ENCODE results near the gene TNS2.
"Not testable (repeated sequence)": the region's sequence is repeated elsewhere in the genome, so short reads cannot be mapped to it uniquely, and the experiment has no call there.

TNS2 gene

DNA sequence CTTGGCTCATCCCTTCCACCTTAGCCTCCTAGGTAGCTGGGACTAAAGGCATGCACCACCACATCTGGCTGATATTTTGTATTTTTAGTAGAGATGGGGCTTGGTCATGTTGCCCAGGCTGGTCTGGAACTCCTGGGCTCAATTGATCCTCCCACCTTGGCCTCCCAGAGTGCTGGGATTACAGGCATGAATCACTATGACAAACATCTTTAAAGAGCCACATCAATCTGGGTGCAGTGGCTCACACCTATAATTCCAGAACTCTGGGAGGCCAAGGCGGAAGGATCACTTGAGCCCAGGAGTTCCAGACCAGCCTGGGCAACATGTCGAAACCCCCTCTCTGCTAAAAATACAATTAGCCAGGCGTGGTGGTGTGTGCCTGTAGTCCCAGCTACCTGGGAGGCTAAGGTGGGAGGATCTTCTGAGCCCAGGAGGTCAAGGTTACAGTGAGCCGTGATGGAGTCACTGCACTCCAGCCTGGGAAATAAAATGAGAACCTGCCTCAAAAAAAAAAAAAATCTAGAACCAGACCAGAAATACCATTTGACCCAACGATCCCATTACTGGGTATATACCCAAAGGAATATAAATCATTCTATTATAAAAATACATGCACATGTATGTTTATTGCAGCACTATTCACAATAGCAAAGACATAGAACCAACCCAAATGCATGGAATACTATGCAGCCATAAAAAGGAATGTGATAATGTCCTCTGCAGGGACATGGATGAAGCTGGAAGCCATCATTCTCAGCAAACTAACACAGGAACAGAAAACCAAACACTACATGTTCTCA lies 45.1 kb downstream of the TNS2 start:
- DNase-seq: not testable (repeated sequence)

DNA sequence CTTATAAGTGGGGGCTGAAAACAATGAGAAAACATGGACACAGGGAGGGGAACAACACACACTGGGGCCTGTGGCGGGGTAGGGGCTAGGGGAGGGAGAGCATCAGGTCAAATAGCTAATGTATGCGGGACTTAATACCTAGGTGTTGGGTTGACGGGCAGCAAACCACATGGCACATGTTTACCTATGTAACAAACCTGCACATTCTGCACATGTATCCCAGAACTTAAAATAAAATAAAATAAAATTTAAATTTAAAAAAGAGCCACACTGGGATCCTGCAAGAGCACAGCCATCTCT lies 45.7 kb downstream of the TNS2 start:
- DNase-seq: not testable (repeated sequence)

DNA sequence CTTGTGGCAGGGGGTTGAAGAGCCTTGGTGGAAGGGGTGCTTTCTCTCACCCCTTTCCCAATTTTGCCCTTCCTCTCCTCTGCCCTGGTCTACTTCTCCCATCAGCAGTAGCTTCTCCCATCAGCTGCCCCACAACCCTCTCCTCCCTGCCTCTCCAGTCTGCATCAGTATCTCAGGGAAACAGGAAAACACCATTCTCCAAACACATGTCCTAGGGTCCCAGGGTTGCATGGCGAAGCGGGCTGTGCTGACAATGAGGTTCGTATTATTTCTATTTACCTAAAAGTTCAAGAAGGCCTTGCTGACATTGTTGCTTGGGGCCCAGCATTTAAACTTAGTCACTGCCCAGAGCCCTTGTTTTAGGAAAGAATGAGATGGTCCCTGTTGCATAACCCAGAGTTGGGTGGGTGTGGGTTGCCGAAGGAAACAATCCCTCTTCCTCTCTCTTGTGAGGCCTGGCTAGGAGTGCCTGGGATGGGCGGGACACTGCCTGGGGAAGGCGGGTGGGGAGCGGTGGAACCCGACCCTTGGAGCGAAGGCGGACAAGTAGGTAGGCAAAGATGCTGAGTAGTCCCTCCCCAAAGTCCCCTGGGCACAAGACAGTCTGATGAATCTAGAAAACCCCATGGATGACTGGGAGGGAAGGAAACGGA lies 46.4 kb downstream of the TNS2 start:
- DNase-seq: no peak

DNA sequence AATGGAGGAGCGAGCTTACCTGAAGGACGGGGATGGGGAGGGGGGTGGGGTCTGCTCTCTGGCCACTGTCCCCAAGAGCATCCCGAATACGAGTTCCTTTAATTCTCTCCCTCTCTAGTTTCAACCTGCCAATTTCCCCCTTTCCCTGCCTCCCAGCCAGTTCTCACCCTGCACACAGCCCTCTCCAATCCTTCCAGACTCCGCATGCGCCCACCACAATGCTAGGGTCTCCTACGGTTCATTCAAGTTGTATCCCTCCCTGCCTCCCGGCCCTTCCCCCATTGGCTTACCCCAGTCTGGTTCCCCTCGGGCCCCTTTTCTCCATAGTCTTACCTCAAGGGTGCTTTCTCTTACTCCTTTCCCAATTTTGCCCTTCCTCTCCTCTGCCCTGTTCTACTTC lies 46.9 kb downstream of the TNS2 start:
- no peak for DNase-seq

DNA sequence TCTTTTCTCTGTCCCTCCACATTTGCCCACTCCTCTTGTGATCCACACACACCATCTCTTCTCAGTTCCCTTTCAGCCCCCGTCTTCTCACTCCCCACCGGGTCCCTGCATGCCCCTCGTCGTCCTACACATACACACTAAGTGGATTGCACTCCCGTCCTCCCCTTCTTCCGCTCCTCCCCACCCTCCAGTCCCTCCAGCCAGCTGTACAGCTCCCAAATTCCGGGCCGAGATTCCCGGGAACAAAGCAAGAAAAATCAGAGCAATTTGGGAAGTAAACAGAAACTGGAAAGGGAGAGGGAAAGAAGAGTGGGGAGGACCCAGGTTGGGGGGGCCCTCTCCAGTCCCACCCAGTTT lies 47.3 kb downstream of the TNS2 start:
- DNase-seq: no peak

DNA sequence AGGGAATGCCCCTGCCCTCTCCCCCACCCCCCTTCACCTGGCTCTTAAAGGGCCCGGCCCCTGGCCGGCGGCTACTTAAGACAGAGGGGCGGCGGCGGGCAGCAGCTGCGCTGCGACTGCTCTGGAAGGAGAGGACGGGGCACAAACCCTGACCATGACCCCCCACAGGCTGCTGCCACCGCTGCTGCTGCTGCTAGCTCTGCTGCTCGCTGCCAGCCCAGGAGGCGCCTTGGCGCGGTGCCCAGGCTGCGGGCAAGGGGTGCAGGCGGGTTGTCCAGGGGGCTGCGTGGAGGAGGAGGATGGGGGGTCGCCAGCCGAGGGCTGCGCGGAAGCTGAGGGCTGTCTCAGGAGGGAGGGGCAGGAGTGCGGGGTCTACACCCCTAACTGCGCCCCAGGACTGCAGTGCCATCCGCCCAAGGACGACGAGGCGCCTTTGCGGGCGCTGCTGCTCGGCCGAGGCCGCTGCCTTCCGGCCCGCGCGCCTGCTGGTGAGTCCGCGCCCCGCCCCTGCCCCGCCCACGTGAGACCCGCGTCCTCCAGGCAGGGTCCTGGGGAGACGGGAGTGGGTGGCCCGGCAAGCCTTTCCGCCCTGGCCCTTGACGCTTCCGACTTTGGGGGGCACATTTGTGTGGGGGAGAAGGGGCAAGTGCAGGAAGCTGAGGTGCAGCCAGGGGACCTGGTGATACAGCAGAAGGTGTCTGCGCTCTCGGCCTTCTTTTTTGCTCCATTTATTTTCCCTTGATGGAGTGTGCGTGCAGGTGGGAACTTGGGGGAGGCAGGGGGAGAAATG lies 47.9 kb downstream of the TNS2 start, which contains the start of gene IGFBP6:
Gene IGFBP6, plus strand, starts transcription at position 104 of the 790 bp plus-strand sequence. Its CDS starts 51 bp downstream, at position 155.
- DNase-seq: no peak

DNA sequence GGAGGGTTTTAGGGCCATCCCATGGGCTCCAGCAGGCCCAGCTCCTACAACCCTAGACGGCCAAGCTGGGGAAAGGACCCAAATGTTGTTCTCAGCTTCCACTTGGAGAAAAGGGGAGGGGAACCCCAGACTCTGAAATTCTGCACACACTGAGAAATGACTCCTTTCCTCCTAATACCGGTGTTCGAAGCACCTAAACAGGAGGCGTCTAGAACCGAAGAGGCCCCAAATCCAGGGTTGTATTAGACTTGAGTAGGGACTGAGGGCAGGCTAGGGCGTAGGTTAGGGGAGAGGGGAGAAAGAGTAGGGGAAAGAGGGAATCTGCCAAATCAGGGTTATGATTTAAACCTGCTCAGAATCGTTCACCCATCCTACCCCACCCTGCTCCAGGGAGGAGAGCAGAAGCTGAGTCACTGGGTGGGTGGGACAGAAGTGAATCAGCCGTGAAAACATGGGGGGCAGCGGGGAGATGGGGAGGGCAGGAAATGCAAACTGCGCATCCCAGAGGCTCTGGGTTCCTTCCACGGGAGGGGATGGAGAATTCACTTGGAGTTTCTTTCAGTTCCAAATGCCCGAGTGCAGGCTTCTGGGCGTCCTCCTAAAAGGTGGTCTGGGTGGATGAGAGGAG lies 48.6 kb downstream of the TNS2 start:
- no peak for DNase-seq

DNA sequence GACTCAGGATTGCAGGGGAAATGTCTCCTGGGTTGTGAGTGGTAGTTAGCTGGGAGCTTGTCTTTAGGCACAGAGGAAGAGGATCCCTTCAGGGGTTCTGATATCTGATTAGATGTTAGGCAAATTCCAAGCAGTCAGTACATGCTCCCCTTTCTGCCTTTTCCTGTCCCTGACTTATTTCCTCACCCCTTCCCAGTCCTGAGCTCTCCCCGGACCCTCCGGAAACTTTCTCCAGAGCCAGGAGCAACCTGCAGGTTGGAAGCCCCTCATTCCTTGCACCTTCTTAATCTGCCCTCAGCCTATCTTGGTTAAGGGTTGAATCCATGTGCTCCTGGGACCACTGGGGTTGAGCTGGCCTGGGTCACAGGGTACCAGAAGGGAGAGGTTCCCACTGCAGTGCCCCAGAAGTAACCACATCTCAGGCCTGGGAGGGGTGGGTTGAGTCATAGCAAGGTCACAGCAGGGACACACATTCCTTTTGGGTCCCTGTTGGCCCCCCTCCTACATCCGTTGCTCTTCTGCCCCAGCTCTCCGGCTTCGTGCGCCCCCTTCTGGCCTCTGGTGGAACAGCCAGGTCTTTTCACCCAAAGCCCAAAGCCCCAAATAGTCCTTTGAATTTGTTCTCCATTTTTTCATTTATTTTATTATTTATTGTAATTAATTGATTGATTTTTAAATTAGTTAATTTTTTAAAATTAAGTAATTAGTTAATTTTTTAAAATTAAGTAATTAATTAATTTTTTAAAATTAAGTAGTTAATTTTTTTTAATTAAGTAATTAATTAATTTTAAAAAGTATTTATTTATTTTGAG lies 49.4 kb downstream of the TNS2 start:
- DNase-seq: peak; percentile 54

DNA sequence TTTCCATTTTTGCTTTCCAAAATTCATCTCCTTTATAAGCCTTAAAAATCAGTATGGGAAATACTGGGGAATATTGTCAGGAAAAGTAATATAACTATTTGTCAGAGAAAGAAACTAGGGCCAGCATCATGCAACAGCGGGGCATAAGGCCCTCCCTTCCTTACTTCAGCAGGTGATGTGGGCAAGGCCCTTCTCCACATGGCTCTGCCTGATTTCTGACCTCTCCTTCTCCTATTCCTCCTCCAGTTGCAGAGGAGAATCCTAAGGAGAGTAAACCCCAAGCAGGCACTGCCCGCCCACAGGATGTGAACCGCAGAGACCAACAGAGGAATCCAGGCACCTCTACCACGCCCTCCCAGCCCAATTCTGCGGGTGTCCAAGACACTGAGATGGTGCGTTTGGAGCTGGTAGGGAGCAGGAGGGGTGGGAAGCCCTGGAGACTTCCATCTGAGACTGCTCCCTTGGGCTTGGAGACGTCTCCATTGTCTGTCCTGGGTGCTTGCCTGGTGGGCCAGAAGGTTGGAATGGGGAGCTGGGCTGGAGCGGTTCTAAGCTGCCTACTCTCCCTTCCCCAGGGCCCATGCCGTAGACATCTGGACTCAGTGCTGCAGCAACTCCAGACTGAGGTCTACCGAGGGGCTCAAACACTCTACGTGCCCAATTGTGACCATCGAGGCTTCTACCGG lies 50.7 kb downstream of the TNS2 start:
- DNase-seq: no peak

DNA sequence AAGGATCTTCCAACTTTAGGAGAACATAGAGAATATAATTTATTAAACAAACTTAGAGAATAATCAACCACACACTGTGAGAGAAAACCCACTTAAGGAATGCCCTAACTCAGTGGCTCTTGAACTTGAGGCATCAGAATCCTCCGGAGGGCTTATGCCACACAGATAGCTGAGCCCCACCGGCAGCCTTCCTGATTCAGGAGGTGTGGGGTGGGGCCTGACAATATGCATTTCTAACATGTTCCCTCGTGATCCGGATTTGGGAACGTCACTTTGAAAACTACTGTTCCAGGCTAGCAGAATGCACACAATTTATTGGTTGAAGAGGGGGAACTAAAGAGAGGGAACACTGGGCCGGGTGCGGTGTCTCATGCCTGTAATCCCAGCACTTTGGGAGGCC lies 51.4 kb downstream of the TNS2 start:
- DNase-seq: no peak

DNA sequence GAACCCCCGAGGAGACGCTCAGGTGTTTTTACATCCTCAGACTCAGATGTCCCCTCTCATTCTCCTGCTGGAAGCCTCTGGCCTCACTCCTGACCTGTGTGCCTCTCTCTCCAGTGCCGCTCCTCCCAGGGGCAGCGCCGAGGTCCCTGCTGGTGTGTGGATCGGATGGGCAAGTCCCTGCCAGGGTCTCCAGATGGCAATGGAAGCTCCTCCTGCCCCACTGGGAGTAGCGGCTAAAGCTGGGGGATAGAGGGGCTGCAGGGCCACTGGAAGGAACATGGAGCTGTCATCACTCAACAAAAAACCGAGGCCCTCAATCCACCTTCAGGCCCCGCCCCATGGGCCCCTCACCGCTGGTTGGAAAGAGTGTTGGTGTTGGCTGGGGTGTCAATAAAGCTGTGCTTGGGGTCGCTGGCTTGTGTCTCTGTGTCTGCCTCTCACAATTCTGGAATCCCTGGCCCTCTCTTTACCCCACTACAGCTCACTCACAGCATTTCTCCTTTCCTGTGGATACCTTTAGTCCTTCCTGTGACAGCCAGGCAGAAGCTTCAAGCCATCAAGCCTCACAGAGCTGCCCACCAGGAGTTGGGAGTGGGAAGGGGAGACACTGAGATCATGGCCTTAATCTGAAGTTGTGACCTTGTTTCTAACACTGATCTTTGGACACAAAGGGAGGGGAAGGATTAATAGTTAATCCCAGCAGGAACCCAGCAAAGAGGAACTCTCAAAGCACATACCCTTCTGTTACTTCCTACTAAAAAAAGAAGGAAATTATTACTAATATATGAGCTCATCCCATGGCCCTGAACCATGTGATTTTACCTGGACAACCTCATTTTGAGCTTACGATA lies 52.3 kb downstream of the TNS2 start:
- DNase-seq: no peak

DNA sequence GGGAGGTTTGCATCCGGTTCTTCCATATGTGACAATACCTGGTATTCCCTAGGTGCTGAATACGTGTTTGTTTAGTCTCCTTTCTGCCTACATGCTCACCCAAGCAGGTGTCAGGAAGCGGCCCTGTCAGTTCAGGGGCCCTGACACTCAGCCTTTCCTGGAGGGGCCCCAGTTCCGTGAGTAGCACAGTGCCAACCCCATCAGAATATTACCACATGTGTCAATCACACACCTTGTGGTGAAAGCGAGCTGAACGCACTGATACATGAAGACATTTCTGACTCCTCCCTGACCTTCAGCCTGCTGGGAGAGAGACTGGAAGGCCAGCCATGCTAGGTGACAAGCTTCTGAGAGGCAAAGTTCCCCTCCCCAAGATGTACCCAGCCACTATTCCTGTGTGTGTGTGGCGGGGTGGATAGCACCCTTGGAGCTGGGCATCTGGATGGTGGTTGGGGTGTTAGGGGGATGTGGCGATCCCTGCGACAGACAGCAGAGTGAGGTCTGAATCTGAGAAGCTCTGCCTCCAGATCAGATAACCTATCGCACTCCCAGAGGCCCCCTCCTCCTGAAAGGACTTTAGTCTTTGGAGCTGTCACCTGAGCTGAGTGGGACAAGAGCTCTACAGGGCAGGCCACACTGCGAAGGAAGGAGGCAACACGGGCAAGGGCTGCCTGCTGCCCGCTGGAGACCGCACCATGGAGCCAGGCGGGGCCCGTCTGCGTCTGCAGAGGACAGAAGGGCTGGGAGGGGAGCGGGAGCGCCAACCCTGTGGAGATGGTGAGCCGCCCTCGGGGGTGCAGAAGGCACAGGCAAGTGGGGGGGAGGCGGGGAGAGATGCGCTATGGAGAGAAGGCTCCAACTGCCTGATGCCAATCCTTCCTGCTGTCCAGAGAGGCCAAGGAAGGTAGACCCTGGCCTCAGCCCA lies 53.3 kb downstream of the TNS2 start, which contains the start of gene SOAT2:
Gene SOAT2, plus strand, starts transcription at position 604 of the 925 bp plus-strand sequence. Its CDS starts 92 bp downstream, at position 696.
- no peak for DNase-seq

DNA sequence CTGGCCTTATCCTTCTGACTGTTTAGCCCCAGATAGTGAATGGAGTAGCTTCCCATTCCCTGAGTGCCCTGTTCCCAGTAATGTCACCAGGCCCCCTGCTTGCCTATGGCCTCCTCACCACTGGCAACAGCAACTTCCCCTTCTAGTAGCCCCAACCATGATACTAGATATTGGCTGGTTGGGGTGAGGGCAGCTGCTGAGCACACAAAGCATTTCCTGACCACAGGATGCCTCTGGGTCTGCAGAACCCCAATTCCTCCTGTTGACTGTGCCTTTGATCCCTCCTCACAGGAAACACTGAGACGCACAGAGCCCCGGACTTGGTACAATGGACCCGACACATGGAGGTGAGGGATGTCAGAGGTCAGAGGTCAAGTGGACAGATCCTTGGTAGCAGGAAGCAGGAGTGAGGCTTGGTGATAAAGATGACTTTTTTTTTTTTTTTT lies 54.0 kb downstream of the TNS2 start:
- DNase-seq: no peak

DNA sequence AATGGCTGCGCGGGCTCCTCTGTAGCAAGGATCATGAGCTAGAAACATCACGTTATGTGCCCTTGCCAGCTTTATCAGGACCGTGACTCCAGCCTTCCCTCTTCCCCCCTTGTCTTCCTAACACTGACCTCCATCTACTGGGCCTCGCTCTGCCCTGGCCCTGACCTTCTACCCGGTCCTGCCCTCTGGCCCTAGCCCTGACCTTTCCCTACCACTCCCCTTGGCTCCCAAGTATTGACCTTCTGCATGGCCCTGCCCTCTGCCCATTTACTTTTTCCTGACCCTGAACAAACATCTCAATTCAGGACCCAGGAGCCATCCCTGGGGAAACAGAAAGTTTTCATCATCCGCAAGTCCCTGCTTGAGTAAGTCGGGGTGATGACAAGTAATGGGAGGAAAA lies 55.4 kb downstream of the TNS2 start:
- no peak for DNase-seq

DNA sequence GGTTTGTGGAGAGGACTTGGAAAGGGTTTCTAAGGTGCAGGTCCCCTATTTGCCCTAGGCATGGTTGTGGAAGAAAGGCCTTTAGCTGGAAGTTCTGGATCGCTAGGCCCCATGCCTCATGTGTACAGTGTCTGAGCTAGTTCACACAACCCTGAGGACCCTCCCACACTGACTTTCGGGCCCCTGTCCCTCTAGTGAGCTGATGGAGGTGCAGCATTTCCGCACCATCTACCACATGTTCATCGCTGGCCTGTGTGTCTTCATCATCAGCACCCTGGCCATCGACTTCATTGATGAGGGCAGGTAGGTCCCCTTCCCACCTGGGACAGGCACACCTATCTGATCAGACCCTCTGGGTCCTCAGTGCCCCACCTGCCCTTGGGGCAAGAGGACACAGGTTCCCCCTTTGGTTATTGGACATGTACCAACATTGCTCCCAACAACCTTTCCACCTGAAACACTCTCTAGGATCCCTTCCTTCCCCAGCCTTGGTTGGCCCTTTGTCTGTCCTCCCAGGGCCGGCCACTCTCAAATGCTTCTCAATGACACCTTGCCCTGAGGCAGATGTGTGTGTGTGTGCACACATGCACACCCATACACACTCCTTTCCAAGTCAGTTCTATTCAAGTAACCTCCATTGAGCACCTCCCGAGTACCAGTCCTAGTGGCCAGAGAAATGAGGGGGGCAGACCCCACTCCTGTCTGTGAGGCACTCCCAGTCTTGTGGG lies 56.0 kb downstream of the TNS2 start:
- DNase-seq: no peak

DNA sequence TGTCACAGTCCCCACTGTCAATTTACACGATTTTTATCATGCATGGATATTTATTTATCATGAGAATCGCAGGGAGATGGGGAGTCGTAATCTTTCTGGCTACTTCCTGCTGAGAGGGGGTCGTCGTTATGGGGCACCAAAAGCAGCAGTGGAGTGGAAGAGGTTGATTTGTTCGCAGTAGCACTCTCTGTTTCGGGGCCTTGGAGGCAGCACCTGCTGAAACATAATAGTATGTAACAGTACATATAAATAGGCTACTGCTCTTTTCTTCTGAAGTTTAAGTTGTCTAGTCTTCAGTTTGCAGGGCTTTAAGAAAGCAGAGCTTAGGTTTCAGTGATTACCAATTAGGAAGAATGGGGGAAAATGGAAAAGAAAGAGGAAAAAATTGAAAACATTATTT lies 57.3 kb downstream of the TNS2 start:
- DNase-seq: no peak

DNA sequence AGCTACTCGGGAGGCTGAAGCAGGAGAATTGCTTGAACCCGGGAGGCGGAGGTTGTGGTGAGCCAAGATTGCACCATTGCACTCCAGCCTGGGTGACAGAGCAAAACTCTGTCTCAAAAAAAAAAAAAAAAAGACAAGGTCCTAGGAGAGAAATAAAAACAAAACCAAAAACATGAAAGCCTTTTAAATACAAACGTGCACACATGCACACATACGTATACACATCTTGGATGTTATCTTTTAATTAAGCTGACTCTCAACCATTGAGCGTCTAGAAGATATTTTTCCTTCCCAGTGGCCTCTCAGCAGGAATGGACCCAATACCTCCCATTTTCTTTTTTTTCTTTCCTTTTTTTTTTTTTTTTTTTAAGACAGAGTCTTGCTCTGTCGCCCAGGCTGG lies 62.6 kb downstream of the TNS2 start:
- DNase-seq: not testable (repeated sequence)

DNA sequence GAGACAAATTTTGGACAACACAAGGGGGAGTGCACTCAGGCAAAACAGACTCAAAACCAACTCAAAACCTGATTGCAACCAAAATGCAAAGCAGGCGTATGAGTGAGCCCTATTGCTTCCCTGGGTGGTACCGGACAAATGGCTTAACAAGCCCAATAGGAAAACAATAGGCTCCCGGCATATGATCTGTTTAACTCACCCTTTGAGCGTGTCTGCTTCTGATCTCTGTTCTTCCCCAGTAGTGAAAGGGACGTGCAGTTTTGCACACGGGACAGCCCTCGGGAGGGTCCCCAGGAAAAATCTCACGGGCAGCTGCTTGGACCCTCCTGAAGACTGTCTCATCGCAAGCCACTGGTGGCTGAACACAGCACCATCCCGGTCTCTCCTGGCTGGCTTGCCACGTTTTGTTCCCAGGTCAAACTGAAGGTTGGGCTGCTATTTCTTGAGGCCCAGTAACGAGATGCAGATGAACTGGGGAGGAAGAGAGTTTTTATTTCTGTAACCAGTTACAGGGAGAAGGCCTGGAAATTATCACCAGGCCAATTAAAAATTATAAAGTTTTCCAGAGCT lies 63.4 kb downstream of the TNS2 start:
- no peak for DNase-seq

DNA sequence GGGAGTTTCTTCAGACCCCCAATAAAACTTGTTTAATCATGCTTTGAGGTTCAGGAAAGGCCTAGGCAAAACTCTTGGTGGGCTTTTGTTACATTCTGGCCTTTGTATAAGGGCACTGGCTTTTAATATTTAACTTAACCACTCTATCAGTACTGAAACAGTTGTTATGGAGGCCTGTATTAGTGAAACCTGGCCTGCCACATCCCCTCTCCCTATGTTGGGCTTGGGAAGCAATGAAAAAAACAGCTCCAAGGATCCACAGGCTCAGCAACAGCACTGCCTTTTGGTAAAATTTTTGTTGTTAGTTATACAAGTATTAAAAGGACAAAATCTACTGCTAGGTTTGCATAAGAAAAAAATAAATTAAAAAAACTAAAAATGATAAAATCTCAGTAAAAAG lies 64.1 kb downstream of the TNS2 start:
- DNase-seq: no peak

Measured in NCI-H2029 (cell line).